ENCODE measurements around the gene OR10V1.

The OR10V1 gene

GRCh38 chr11:59713745-59714144 is at the start of gene OR10V1:
Gene OR10V1, minus strand, starts transcription at chr11:59713845. Its CDS starts 0 bp downstream, at chr11:59713845.
- DNase-seq (ENCODE audit: low read depth in 2 of 2, low spot score in 1 of 2), result no peak

DNA sequence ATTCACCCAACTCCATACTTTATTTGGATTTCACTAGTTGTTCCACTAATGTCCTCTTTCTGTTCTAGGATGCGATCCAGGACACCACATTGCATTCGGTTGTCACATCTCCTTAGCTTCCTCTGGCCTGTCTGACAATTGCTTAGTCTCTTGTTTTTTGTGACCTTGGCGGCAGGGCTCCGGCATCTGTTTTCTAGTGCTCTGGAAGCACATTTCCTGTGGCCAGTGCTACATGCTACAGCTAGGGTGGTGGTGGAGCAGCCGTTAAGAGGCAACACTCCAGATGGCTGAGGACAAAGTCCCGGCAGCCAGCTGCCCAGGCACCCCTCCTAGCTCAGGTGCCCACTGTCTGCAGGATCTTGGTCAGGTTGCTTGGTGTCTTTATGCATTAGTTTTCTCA is 48.3 kb upstream of the OR10V1 start:
- DNase-seq (ENCODE audit: low read depth in 2 of 2, low spot score in 1 of 2), result no peak

- DNase-seq (ENCODE audit: low read depth in 2 of 2, low spot score in 1 of 2), result no peak
Observed at GRCh38 chr11:59760771-59761170, 47.1 kb upstream of the OR10V1 start.

- DNase-seq (ENCODE audit: low read depth in 2 of 2, low spot score in 1 of 2), result no peak
Observed at GRCh38 chr11:59759900-59760299, 46.3 kb upstream of the OR10V1 start.

- DNase-seq (ENCODE audit: low read depth in 2 of 2, low spot score in 1 of 2), result no peak
Observed at GRCh38 chr11:59758401-59759037, 44.9 kb upstream of the OR10V1 start.

GRCh38 chr11:59756845-59757244 is 43.2 kb upstream of the OR10V1 start:
- DNase-seq (ENCODE audit: low read depth in 2 of 2, low spot score in 1 of 2), result no peak

DNA sequence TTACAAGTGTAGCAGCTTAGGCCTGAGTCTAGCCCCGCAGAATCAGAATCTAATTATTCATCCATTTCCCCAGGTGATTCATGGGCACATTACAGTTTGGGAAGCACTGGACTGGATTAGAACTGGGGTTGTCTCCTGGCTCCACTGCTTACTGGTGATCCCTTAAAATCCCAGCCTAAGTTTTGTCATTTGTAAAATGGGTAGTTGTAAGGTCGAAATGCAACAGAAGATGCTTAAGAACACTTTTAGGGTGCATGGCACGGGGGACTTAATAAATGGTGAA is 42.9 kb upstream of the OR10V1 start:
- no peak for DNase-seq (ENCODE audit: low read depth in 2 of 2, low spot score in 1 of 2)

- DNase-seq (ENCODE audit: low read depth in 2 of 2, low spot score in 1 of 2), result peak in 1 of 2 donors; percentile 26
Observed at GRCh38 chr11:59755701-59756557, 42.3 kb upstream of the OR10V1 start.

DNA sequence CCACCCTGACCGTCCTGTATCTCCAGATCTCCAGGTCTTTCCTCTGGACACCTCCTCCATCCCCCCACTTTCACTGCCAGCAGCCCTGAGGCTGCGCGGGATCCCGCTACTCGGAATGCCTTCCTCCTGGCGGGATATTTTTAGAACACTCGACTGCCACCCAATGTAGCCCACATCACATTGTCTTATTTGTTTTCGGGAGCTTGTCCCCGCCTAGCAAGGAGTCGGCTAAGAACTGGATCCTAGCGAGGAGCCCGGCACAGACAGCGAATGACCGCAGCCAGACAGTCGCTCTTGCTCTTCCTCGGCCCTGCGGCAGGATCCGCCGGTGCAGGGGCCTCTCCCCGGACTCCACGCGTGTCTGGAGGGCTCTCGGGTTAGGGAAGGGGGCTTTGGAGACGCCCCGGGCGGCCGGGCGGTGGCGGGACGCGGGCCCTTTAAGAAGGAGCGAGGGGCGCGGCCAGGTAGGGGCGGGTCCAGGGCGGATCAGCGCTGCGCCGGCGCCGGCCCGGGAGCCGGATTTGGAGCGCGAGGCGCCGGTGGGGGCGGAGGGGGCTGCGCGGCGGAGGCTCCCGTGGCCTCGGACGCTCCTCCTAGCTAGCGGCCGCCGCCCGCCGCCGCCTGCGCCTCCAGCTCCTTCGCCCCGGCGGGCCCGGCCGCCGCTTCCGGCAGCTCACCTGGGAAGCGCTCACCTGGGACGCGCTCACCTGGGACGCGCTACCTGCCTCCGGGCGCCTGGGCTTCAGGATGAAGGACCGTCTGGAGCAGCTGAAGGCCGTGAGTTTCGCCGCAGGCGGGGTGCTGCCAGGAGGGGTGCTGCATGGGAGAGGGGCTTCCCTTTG is 41.4 kb upstream of the OR10V1 start, which contains the start of gene STX3:
Gene STX3 (plus strand): TSS at position 518 of the 842 bp plus-strand sequence. CDS start 230 bp downstream, at position 748.
- DNase-seq (ENCODE audit: low read depth in 2 of 2, low spot score in 1 of 2), result peak; percentile 28 to 44

- no peak for DNase-seq (ENCODE audit: low read depth in 2 of 2, low spot score in 1 of 2)
Observed at GRCh38 chr11:59754494-59754858, 40.8 kb upstream of the OR10V1 start.

GRCh38 chr11:59753650-59754493 is 40.2 kb upstream of the OR10V1 start:
- peak; percentile 58 to 76 for DNase-seq (ENCODE audit: low read depth in 2 of 2, low spot score in 1 of 2)

DNA sequence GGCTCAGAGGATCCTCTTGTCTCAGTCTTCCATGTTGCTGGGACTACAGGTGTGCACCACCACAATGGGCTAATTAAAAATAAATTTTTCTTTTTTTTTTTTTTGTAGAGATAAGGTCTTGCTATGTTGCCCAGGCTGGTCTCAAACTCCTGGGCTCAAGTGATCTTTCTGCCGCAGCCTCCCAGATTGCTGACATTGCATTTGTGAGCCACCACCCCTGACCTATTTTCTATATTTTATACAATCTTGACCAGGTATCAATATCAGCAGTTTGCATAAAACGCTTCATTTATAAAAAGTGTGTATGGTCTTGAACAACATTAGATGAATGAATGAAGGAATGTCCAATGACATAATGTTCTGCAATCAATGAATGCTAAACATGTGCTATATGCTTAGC is 32.5 kb upstream of the OR10V1 start:
- no peak for DNase-seq (ENCODE audit: low read depth in 2 of 2, low spot score in 1 of 2)

DNA sequence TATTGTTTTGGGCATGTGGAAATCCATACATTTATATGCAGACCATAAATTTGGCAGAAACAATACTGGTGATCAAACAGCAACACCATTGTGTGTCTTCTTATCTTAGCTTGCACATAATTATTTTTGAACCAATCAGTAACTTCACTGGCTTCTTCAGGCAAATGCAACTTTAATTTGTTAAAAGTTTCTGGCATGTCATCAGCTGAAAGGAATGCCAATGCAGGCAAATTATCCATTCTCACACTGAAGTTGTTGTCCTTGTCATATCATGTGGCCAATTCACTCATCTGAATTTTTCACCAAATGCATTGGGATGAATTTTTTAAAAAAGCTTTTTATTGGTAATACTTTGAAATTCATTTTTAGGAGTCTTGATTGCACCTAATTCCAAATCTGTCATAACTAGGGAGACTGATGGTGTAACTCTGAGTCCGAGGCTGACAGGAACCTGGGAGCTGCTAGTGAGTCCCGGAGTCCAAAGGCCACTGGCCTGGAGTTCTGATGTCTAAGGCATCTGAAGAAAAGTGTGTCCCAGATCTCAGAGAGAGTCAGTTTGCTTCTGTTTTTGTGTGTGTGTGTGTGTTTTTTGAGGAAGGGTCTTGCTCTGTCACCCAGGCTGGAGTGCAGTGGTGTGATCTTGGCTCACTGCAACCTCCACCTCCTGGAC is 17.4 kb upstream of the OR10V1 start:
- no peak for DNase-seq (ENCODE audit: low read depth in 2 of 2, low spot score in 1 of 2)

DNA sequence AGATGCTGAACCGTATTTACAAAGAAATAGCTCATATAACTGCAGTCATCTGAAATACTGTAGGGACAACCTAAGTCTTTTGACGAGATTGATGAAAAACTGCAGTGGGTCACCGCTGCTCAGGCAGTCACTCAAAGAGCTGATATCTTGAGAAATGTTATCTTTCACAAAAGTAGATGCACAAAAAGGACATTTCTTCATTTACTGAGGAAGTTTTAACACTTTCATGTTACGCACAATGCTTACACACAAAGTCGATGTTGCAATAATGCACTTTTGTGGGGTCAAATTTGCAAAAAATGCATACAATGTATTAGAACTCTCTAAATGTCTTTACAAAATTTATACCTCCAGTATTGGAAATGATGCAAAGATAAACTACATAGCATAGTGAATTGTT is 16.2 kb upstream of the OR10V1 start:
- no peak for DNase-seq (ENCODE audit: low read depth in 2 of 2, low spot score in 1 of 2)

GRCh38 chr11:59728913-59729312 is 15.3 kb upstream of the OR10V1 start:
- DNase-seq (ENCODE audit: low read depth in 2 of 2, low spot score in 1 of 2), result no peak

DNA sequence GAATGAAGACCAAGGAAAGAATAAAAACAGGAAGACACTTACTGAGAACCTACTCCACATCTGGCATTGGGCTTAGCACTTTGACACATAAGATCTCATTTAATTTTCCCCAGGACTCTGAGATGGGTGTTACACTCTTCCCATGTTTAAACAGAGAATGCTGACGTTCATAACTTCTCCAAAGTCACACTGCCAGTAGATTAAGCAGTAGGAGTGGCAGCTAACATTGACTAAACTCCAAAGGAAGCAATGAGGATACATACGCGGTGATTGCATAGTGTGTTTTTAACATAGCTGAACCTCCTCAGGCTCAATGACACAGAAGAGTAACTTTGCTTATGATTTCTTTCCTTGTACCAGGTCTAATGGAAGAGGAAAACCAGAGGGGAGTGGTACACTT is 14.5 kb upstream of the OR10V1 start:
- no peak for DNase-seq (ENCODE audit: low read depth in 2 of 2, low spot score in 1 of 2)

DNA sequence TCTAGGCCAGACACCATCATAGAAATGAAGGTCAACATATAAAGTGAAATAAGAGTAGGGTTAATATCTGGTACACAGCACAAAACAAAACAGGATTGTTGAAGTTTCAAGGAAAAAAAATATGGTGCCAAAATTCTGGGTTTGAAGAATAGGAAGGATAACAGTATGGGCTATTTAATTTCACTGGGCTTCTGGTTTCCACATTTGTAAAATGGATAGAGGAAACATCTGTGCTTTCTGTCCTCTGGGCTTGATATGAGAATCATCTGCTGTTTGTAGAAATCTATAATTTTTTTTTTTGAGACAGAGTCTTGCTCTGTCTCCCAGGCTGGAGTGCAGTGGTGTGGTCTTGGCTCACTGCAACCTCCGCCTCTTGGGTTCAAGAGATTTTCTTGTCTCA is 13.8 kb upstream of the OR10V1 start:
- DNase-seq (ENCODE audit: low read depth in 2 of 2, low spot score in 1 of 2), result no peak

DNA sequence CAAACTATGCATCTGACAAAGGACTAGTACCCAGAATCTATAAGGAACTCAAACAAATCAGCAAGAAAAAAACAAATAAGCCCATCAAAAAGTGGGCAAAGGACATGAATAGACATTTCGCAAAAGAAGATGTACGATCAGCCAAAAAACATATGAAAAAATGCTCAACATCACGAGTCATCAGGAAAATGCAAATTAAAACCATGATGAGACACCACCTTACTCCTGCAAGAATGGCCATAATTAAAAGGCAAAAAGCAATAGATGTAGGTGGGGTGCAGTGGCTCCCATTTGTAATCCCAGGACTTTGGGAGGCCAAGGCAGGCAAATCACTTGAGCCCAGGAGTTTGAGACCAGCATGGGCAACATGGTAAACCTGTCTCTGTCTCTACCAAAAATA is 10.4 kb upstream of the OR10V1 start:
- DNase-seq (ENCODE audit: low read depth in 2 of 2, low spot score in 1 of 2), result no peak

- no peak for DNase-seq (ENCODE audit: low read depth in 2 of 2, low spot score in 1 of 2)
Observed at GRCh38 chr11:59719556-59719955, 5.9 kb upstream of the OR10V1 start.

DNA sequence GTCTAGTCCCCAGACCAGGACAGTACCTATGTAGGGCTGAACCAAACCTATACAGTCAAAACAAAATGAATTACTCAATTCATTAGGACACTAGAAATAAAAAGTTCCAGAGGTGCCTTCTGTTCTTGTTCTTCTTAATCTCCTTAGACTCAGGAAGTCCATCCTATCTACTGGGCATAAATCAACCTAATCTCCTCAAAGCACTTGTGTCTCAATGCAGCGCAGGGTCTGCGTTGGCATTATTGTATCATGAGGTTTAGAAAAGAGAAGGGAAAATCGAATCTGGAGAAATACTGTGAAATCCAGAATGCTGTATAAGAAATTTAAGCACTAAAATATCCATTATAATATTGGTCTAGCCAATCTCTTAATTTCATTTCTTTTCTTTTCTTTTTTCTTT is 2.4 kb upstream of the OR10V1 start:
- no peak for DNase-seq (ENCODE audit: low read depth in 2 of 2, low spot score in 1 of 2)
